Calu3 (cell line): ENCODE data around the gene LETMD1. TPM values are rescaled to one million over a fixed set of nuclear protein-coding genes. Genes with fewer than 3 reads are reported as not detected.
"Not testable (repeated sequence)": the region's sequence is repeated elsewhere in the genome, so short reads cannot be mapped to it uniquely, and the experiment has no call there.

ENCODE experiments used
- BruUV-seq: library from RNA; stranded (reverse); fragments of 400-500 nt; replicated peaks from 2 replicates; lab custom pipeline; 2021; lab: Mats Ljungman, UMichigan
- CTCF ChIA-PET: fragments of 300-600 bp; sonication (Branson Sonifier 250); formaldehyde crosslinking; loops from one replicate; lab custom pipeline; 2022; ENCODE audit warnings: antibody characterized with exemption; lab: Charles Lee
- DNase-seq: peaks from one replicate; pipeline ENCODE4 v3.0.0; 2022
- H3K27ac Mint-ChIP-seq: one replicate; pipeline ENCODE4 v1.8.0; 2022; ENCODE audit warnings: mixed read lengths; ENCODE audit not compliant: unreplicated experiment
- H3K27me3 Mint-ChIP-seq: one replicate; pipeline ENCODE4 v1.8.0; 2022; ENCODE audit warnings: mixed read lengths; ENCODE audit not compliant: unreplicated experiment
- H3K36me3 Mint-ChIP-seq: one replicate; pipeline ENCODE4 v1.8.0; 2022; ENCODE audit warnings: mild to moderate bottlenecking, moderate library complexity, mixed read lengths; ENCODE audit not compliant: insufficient read depth, unreplicated experiment
- H3K4me1 Mint-ChIP-seq: one replicate; pipeline ENCODE4 v1.8.0; 2022; ENCODE audit warnings: mild to moderate bottlenecking, low read depth, mixed read lengths; ENCODE audit not compliant: unreplicated experiment
- H3K4me3 Mint-ChIP-seq: one replicate; pipeline ENCODE4 v1.8.0; 2022; ENCODE audit warnings: mild to moderate bottlenecking, low read depth, moderate library complexity, mixed read lengths; ENCODE audit not compliant: unreplicated experiment
- H3K9me3 Mint-ChIP-seq: one replicate; pipeline ENCODE4 v1.8.0; 2022; ENCODE audit warnings: low read depth, mixed read lengths; ENCODE audit not compliant: unreplicated experiment
- intact Hi-C: fragments of 100-400 bp; cut with micrococcal nuclease; formaldehyde crosslinking; loops from one replicate; pipeline ENCODE4 v1.10.0; 2022; ENCODE audit not compliant: unreplicated experiment
- total RNA-seq: library from RNA; stranded (reverse); gene quantifications from 2 replicates; pipeline ENCODE4 v1.2.3, GENCODE V29; 2022
- TF ChIP-seq, protein P1 (sequence below): fragments of 200-600 bp; IDR thresholded peaks from one replicate; pipeline ENCODE4 v1.8.0; 2022; ENCODE audit warnings: antibody characterized with exemption; ENCODE audit not compliant: unreplicated experiment

LETMD1 gene
- total RNA-seq, 1 experiment from 2014 or later = 41.6 TPM

DNA sequence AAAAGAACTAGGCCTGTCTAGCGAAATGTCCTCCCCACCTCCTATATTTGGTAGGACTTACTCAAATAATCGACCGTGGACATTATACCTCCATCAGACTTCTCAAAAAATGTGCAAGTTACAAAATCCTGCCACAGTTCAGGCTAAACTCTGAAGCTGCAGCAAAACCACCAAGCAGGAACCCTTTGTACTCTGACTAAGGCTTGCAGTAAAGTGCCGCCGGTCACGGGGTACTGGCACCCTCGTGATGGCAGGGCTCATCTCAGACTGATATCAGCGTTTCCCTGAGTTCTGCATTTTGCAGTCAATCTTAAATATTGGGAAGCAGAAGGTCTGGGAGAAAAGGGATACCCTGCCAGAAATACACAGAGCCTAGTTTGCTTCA, 39.1 kb upstream of the LETMD1 start:
- no peaks in the 10 kb centered on the region for H3K27me3 Mint-ChIP-seq
- CTCF ChIA-PET = no interaction called here
- H3K36me3 Mint-ChIP-seq = peaks cover 28% of the 10 kb centered on the region
- no peak for DNase-seq
- H3K4me3 Mint-ChIP-seq = no peak overlapping the region
- H3K4me1 Mint-ChIP-seq = peaks cover 13% of the 10 kb centered on the region
- H3K9me3 Mint-ChIP-seq = no peaks in the 10 kb centered on the region
- H3K27ac Mint-ChIP-seq = no peak overlapping the region
- TF ChIP-seq, protein P1, sequence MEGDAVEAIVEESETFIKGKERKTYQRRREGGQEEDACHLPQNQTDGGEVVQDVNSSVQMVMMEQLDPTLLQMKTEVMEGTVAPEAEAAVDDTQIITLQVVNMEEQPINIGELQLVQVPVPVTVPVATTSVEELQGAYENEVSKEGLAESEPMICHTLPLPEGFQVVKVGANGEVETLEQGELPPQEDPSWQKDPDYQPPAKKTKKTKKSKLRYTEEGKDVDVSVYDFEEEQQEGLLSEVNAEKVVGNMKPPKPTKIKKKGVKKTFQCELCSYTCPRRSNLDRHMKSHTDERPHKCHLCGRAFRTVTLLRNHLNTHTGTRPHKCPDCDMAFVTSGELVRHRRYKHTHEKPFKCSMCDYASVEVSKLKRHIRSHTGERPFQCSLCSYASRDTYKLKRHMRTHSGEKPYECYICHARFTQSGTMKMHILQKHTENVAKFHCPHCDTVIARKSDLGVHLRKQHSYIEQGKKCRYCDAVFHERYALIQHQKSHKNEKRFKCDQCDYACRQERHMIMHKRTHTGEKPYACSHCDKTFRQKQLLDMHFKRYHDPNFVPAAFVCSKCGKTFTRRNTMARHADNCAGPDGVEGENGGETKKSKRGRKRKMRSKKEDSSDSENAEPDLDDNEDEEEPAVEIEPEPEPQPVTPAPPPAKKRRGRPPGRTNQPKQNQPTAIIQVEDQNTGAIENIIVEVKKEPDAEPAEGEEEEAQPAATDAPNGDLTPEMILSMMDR = no peak
- BruUV-seq = no TSS peak
- intact Hi-C loops = no loop called here

DNA sequence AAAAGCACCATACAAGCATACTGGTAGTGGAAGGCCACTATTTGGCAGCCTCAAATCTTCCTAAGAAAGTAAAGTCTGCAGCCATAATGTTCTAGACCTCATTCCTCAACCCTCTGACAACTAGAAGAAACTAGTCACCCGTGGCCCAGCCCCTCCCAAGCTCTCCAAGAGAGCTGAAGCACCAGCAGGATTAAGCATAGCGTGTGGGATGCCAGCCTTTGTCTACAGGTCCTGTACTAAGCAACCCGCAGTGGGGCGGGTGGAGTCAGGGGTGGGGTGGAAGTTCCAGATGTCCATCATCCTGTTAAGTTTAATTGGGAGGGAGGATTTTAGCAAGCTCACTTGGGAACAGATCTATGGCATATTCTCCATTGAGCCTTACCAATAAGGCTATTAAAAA, 36.2 kb upstream of the LETMD1 start:
- no peak overlapping the region for H3K27ac Mint-ChIP-seq
- DNase-seq = no peak
- no peaks in the 10 kb centered on the region for H3K27me3 Mint-ChIP-seq
- no peak overlapping the region for H3K4me3 Mint-ChIP-seq
- intact Hi-C loops = no loop called here
- H3K9me3 Mint-ChIP-seq = no peaks in the 10 kb centered on the region
- no TSS peak for BruUV-seq
- CTCF ChIA-PET = no interaction called here
- no peaks in the 10 kb centered on the region for H3K4me1 Mint-ChIP-seq
- TF ChIP-seq, protein P1 = no peak
- peaks cover 12% of the 10 kb centered on the region for H3K36me3 Mint-ChIP-seq

DNA sequence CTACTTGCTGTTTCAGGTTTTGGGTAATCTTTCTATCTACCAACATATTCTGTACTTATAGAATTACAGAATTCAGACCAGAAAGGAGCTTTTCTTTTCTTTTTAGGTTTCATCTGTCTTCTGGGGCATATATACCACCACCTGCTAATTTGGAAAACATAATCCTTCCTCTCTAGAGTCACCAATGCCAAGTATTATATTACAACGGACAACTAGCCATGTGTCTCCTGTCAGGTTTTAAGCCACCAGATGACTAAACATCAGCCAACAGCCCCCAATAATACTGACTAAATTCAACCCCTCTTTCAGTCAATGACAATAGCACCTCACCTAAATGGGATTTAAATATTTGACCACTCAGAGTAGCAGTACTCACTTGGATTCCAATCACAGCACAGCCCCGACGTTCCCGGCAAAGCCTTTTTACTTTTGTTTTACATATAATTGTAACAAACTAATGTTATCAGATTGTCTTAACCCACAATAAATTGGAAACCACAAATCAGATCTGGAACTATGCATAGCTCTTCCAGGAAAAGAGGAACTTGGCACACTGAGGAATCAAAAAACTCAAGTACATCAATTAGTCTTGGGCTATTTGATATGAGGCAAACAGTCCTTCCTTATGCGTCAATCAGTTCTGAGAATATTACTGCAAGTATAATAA, 35.4 kb upstream of the LETMD1 start:
- TF ChIP-seq, protein P1 = no peak
- no peak for DNase-seq
- Mint-ChIP-seq H3K36me3 (peaks cover 4% of the 10 kb centered on the region), H3K27ac (no peak overlapping the region), H3K27me3 (no peaks in the 10 kb centered on the region), H3K4me3 (no peak overlapping the region), H3K4me1 (no peaks in the 10 kb centered on the region), H3K9me3 (no peaks in the 10 kb centered on the region)
- intact Hi-C loops = no loop called here
- CTCF ChIA-PET = no interaction called here
- no TSS peak for BruUV-seq

DNA sequence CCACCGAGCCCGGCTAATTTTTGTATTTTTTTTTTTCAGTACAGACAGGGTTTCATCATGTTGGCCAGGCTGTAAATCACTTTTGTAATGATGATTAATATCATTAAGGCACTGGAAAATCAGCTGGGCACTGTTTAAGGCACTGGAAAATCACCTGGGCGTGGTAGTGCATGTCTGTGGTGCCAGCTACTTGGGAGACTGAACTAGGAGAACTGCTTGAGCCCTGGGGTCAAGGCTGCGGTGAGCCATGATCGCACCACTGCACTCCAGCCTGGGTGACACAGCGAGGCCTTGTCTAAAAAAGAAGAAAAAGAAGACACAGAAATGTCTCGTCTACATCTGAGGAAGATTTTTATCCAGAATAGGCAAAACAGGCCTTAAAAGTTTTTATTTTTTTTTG, 34.7 kb upstream of the LETMD1 start:
- no peaks in the 10 kb centered on the region for H3K4me1 Mint-ChIP-seq
- DNase-seq = no peak
- CTCF ChIA-PET = no interaction called here

DNA sequence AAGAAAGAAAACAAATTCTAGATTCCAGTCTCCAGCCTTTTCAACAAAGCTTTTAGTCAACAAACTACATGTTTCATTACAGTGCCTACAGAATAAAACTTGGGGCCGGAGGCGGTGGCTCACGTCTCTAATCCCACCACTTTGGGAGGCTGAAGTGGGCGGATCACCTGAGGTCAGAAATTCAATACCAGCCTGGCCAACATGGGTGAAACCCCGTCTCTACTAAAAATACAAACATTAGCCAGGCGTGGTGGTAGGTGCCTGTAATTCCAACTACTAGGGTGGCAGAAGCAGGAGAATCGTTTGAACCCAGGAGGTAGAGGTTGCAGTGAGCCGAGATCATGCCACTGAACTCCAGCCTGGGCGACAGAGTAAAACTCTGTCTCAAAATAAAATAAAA, 33.7 kb upstream of the LETMD1 start:
- H3K9me3 Mint-ChIP-seq, H3K4me1 Mint-ChIP-seq, H3K27me3 Mint-ChIP-seq, DNase-seq, intact Hi-C loops, H3K27ac Mint-ChIP-seq, CTCF ChIA-PET, H3K4me3 Mint-ChIP-seq, BruUV-seq, H3K36me3 Mint-ChIP-seq: not testable (repeated sequence)

More for the DNA sequence above, 34.7 kb upstream of the LETMD1 start:
- no peaks in the 10 kb centered on the region for H3K27me3 Mint-ChIP-seq
- no peaks in the 10 kb centered on the region for H3K9me3 Mint-ChIP-seq
- intact Hi-C loops = no loop called here
- no TSS peak for BruUV-seq
- H3K36me3 Mint-ChIP-seq = no peaks in the 10 kb centered on the region
- TF ChIP-seq, protein P1 = no peak
- H3K27ac Mint-ChIP-seq = no peak overlapping the region
- no peak overlapping the region for H3K4me3 Mint-ChIP-seq
